Endothelial cell of umbilical vein (primary cell): Measurements from ENCODE around the gene CLIC5. TPM values are rescaled to one million over a fixed set of nuclear protein-coding genes. Genes with fewer than 3 reads are reported as not detected.

ENCODE experiments used
- BruUV-seq: library from RNA; stranded (reverse); fragments of 400-500 nt; replicated peaks from 2 replicates; lab custom pipeline; 2021; lab: Mats Ljungman, UMichigan
- CTCF ChIA-PET: fragments of 300-600, 350-600 bp; sonication (Branson Sonifier 250); formaldehyde crosslinking; loops from one replicate; lab custom pipeline; 2021; ENCODE audit warnings: antibody characterized with exemption, inconsistent platforms; lab: Charles Lee
- POLR2A ChIA-PET: fragments of 300-600, 350-600 bp; sonication (Branson Sonifier 250); formaldehyde crosslinking; loops from one replicate; lab custom pipeline; 2021; ENCODE audit warnings: antibody characterized with exemption, inconsistent platforms; lab: Charles Lee
- DNase-seq: peaks from one replicate; pipeline ENCODE4 v3.0.0-alpha.2; 2011; ENCODE audit warnings: low read depth, low spot score
- FAIRE-seq: peaks from 2 replicates; lab custom pipeline; 2011; peaks lifted over from hg19 to GRCh38; lab: Jason Lieb, UNC
- H2AFZ ChIP-seq: 2 replicates; pipeline ENCODE4 v1.6.0; 2012; ENCODE audit warnings: low read depth, low read length, control low read depth, inconsistent platforms
- H3K27ac ChIP-seq: 2 replicates; pipeline ENCODE4 v1.5.1; 2011; ENCODE audit warnings: low read depth, mild to moderate bottlenecking, control low read depth, low read length, moderate library complexity; ENCODE audit not compliant: insufficient read depth
- H3K27me3 ChIP-seq, 2 experiments: 2 replicates each; pipeline versions ENCODE4 v1.6.0 to v1.6.1; 2011; ENCODE audit warnings: low read length in 2 of 2, mixed read lengths in 1 of 2; ENCODE audit not compliant: control insufficient read depth in 2 of 2, insufficient read depth in 2 of 2
- H3K36me3 ChIP-seq, 2 experiments: 2 replicates in 1 of 2; 3 replicates in 1 of 2; pipeline ENCODE4 v1.5.1; 2011; ENCODE audit warnings: low read length in 2 of 2, mild to moderate bottlenecking in 1 of 2, moderate library complexity in 1 of 2; ENCODE audit not compliant: control insufficient read depth in 2 of 2, insufficient read depth in 2 of 2; ENCODE audit errors: extremely low read depth in 1 of 2
- H3K4me1 ChIP-seq: 3 replicates; pipeline ENCODE4 v1.5.1; 2011; ENCODE audit warnings: mild to moderate bottlenecking, low read length; ENCODE audit not compliant: control insufficient read depth, insufficient read depth; ENCODE audit errors: extremely low read depth
- H3K4me2 ChIP-seq: 2 replicates; pipeline ENCODE4 v1.6.1; 2011; ENCODE audit warnings: low read length, control low read depth, mixed read lengths; ENCODE audit not compliant: insufficient read depth
- H3K4me3 ChIP-seq, 3 experiments: fragments of 200-600 bp in 1 of 3; sonication (generic), shearing (Covaris generic) in 1 of 3; replicated peaks in 1 of 3; 2 replicates each; pipeline ENCODE4 v1.5.1; 2011 to 2016; ENCODE audit warnings: control low read depth in 3 of 3, low read length in 3 of 3, mild to moderate bottlenecking in 2 of 3, inconsistent platforms in 1 of 3, low read depth in 1 of 3, moderate library complexity in 1 of 3; ENCODE audit not compliant: insufficient read depth in 1 of 3
- H3K79me2 ChIP-seq: 2 replicates; pipeline ENCODE4 v1.6.0; 2012; ENCODE audit warnings: low read length, inconsistent platforms; ENCODE audit not compliant: control insufficient read depth, insufficient read depth
- H3K9ac ChIP-seq: replicated peaks from 2 replicates; pipeline ENCODE3; 2011; ENCODE audit warnings: low read length, control low read depth; ENCODE audit not compliant: insufficient read depth; ENCODE audit errors: extremely low read depth
- H3K9me1 ChIP-seq: replicated peaks from 3 replicates; pipeline ENCODE4 v1.6.0; 2011; ENCODE audit warnings: mild to moderate bottlenecking, low read length; ENCODE audit not compliant: control insufficient read depth, insufficient read depth; ENCODE audit errors: extremely low read depth
- H3K9me3 ChIP-seq: replicated peaks from 2 replicates; pipeline ENCODE4 v1.5.1; 2012; ENCODE audit warnings: low read length, inconsistent platforms; ENCODE audit not compliant: control insufficient read depth, insufficient read depth
- H4K20me1 ChIP-seq: replicated peaks from 2 replicates; pipeline ENCODE3; 2011; ENCODE audit warnings: mild to moderate bottlenecking, low read length; ENCODE audit not compliant: control insufficient read depth, insufficient read depth; ENCODE audit errors: extremely low read depth
- CTCF ChIP-seq, 2 donors: IDR thresholded peaks; 1 replicate in 1 of 2; 2 replicates in 1 of 2; pipeline ENCODE4 v1.5.1; 2011; ENCODE audit warnings: low read length in 2 of 2, mild to moderate bottlenecking in 2 of 2, moderate library complexity in 2 of 2, control low read depth in 1 of 2, inconsistent platforms in 1 of 2, low read depth in 1 of 2; ENCODE audit not compliant: insufficient read depth in 1 of 2; ENCODE audit errors: extremely low read depth in 1 of 2
- EZH2 ChIP-seq: IDR thresholded peaks from 2 replicates; pipeline ENCODE4 v1.6.1; 2012; ENCODE audit warnings: borderline replicate concordance, low read depth, mild to moderate bottlenecking, moderate library complexity, low read length, inconsistent platforms; ENCODE audit not compliant: severe bottlenecking
- FOS ChIP-seq: IDR thresholded peaks from 2 replicates; pipeline ENCODE4 v1.6.1; 2011; ENCODE audit warnings: mild to moderate bottlenecking, low read length, moderate library complexity, borderline replicate concordance; ENCODE audit not compliant: insufficient read depth
- GATA2 ChIP-seq: IDR thresholded peaks from 2 replicates; pipeline ENCODE4 v1.7.0; 2011; ENCODE audit warnings: low read depth, mild to moderate bottlenecking, moderate library complexity, mixed read lengths, low read length; ENCODE audit not compliant: insufficient read length, insufficient read depth
- JUN ChIP-seq: IDR thresholded peaks from 2 replicates; pipeline ENCODE4 v1.6.1; 2011; ENCODE audit warnings: borderline replicate concordance, low read depth; ENCODE audit not compliant: insufficient read length, insufficient read depth
- MYC ChIP-seq: IDR thresholded peaks from one replicate; pipeline ENCODE4 v1.6.1; 2011; ENCODE audit warnings: mild to moderate bottlenecking, low read depth, low read length
- POLR2A ChIP-seq: IDR thresholded peaks from 2 replicates; pipeline ENCODE4 v1.6.1; 2012; ENCODE audit warnings: low read depth, mild to moderate bottlenecking, control low read depth, low read length
- POLR2AphosphoS5 ChIP-seq: IDR thresholded peaks from 2 replicates; pipeline ENCODE4 v1.6.1; 2012; ENCODE audit warnings: low read depth, mild to moderate bottlenecking, control low read depth, low read length, moderate library complexity; ENCODE audit not compliant: insufficient read depth
- dilution Hi-C: fragments of 300-500 bp; cut with MboI; formaldehyde crosslinking; loops from one replicate; pipeline ENCODE4 v1.15.0; 2019; ENCODE audit warnings: low sequenced_read_pairs; ENCODE audit not compliant: extremely low pct_ligation_motif_present
- intact Hi-C: fragments of 100-400 bp; cut with micrococcal nuclease; formaldehyde crosslinking; loops from one replicate; pipeline ENCODE4 v1.10.0; 2022
- polyA plus RNA-seq, 4 experiments: library from polyadenylated mRNA; depleted of rRNA in 3 of 4; stranded (reverse) in 3 of 4; unstranded in 1 of 4; fragments of >200 nt; gene quantifications; 2 replicates each; pipeline versions ENCODE4 v1.2.1 to v1.2.3, GENCODE V29; 2011 to 2012; ENCODE audit warnings: missing spikeins in 1 of 4
- total RNA-seq: library from RNA; stranded (reverse); gene quantifications from 2 replicates; pipeline ENCODE4 v1.2.3, GENCODE V29; 2021
- TF ChIP-seq, protein P1 (sequence below): IDR thresholded peaks from 2 replicates; pipeline ENCODE4 v1.6.1; 2011; ENCODE audit not compliant: insufficient read depth, insufficient read length

CLIC5 gene
- total and polyA plus RNA-seq, 2 donors (not counting 3 experiments of a cell fraction or from before 2014, with no cell fraction given) = 0.07 TPM; not detected in 1

GRCh38 chr6:46000905-46001304 is 14.8 kb downstream of the CLIC5 start:
- Histone ChIP-seq H3K27ac (no peak overlapping the region), H3K4me3 (no peak overlapping the region), H3K9me1 (no peaks in the 10 kb centered on the region), H3K4me1 (no peaks in the 10 kb centered on the region), H4K20me1 (no peaks in the 10 kb centered on the region), H3K36me3 (no peaks in the 10 kb centered on the region), H3K4me2 (no peak overlapping the region), H2AFZ (no peak overlapping the region), H3K79me2 (no peaks in the 10 kb centered on the region), H3K9ac (no peak overlapping the region), H3K9me3 (no peaks in the 10 kb centered on the region), H3K27me3 (no peaks in the 10 kb centered on the region)
- ChIA-PET POLR2A (no interaction called here), CTCF (no interaction called here)
- FAIRE-seq (no peak), DNase-seq (no peak)
- no TSS peak for BruUV-seq
- intact Hi-C loops = no loop called here
- dilution Hi-C loops = no loop called here
- TF ChIP-seq EZH2 (no peak), POLR2A (no peak), MYC (no peak), FOS (no peak), GATA2 (no peak)
- TF ChIP-seq, protein P1, sequence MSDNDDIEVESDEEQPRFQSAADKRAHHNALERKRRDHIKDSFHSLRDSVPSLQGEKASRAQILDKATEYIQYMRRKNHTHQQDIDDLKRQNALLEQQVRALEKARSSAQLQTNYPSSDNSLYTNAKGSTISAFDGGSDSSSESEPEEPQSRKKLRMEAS = no peak

GRCh38 chr6:45998524-45998923 is 17.1 kb downstream of the CLIC5 start:
- H3K9me3 ChIP-seq = no peaks in the 10 kb centered on the region
- TF ChIP-seq POLR2AphosphoS5 = no peak
- no peak for TF ChIP-seq GATA2
- TF ChIP-seq FOS = no peak
- no peak for TF ChIP-seq MYC
- TF ChIP-seq, protein P1 = no peak
- no peak for TF ChIP-seq CTCF (IDR thresholded peaks at IDR 0.05; ENCODE audit: extremely low read depth in 1 of 2, insufficient read depth in 1 of 2, low read depth in 1 of 2, low read length in 2 of 2)
- no peak for TF ChIP-seq JUN
- TF ChIP-seq EZH2 = no peak
- no peak for TF ChIP-seq POLR2A
- H3K27ac ChIP-seq = no peak overlapping the region
- no peak overlapping the region for H3K4me3 ChIP-seq
- ChIA-PET CTCF (no interaction called here), POLR2A (no interaction called here)
- H3K9ac ChIP-seq = no peak overlapping the region
- H3K79me2 ChIP-seq = no peaks in the 10 kb centered on the region
- H3K27me3 ChIP-seq = no peaks in the 10 kb centered on the region
- no peaks in the 10 kb centered on the region for H4K20me1 ChIP-seq
- H3K9me1 ChIP-seq = no peaks in the 10 kb centered on the region
- H3K36me3 ChIP-seq = no peaks in the 10 kb centered on the region
- intact Hi-C loops = no loop called here
- no TSS peak for BruUV-seq
- FAIRE-seq = no peak
- H3K4me2 ChIP-seq = no peak overlapping the region
- no peaks in the 10 kb centered on the region for H3K4me1 ChIP-seq
- no peak overlapping the region for H2AFZ ChIP-seq
- dilution Hi-C loops = no loop called here
- DNase-seq = no peak
